GM21526 (cell line): Measurements from ENCODE around the gene GRID2.

Source experiments
- ATAC-seq: cut with Tn5 transposase; IDR thresholded peaks from one replicate; pipeline ENCODE4 v1.9.1; 2021; ENCODE audit warnings: moderate library complexity; ENCODE audit not compliant: unreplicated experiment, low FRiP score

Gene GRID2

GRCh38 chr4:92519727-92520126 is 216.0 kb downstream of the GRID2 start:
- ATAC-seq, result no peak

DNA sequence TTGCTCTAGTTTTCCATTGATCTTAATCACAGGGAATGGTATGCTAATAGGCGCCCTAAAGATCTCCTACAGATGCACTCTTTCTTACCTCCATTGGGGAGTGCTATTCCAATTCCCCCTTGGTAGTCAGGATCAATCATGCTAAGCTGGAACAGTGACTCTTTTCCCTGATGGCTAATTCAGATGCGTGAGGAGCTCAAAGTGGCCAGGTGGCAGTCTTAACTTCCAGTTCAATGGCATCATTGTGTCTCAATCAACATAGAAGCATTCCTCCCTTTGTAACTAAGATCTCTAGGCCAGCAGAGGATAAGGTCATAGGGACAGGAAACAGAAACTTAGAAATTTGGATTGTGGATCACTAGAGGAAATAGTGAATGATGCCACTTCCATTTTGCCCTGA is 216.8 kb downstream of the GRID2 start:
- no peak for ATAC-seq

DNA sequence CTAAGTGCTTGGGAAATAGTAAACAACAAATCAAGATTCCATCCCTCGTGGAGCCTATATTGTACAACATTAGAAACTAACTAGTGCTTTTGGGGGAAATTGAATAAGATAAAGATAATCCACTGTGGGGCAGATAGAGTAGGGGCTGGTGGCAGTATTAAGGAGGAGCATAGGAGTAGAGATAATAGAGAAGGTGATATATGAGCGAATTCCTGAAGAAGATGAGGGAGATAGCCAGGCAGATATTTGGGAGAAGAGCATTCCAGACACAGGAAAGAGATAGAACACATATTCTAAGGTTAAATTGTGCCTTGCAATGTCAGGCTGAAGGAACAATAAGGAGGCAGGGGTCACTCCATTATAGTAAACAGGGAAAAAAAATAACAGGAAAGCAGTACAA is 218.2 kb downstream of the GRID2 start:
- ATAC-seq, result no peak

DNA sequence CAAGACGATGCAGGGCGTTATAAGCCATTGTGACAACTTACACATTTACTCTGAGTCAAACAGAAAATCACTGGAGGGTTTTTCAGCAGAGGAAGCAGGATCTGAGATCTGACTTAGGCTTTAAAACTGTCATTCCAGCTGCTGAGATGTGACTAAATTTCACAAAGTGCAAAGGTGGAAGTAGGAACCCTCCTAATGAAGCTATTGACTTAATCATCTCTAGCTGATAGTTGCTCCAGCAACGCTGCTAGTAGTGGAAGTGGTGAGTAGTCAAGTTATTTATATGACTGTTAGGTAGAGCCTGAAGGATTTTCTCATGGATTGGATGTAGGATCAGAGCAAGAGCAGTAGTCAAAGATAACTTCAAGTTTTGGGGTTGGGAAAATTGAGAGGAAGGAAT is 218.6 kb downstream of the GRID2 start:
- no peak for ATAC-seq

GRCh38 chr4:92524131-92524530 is 220.4 kb downstream of the GRID2 start:
- no peak for ATAC-seq

DNA sequence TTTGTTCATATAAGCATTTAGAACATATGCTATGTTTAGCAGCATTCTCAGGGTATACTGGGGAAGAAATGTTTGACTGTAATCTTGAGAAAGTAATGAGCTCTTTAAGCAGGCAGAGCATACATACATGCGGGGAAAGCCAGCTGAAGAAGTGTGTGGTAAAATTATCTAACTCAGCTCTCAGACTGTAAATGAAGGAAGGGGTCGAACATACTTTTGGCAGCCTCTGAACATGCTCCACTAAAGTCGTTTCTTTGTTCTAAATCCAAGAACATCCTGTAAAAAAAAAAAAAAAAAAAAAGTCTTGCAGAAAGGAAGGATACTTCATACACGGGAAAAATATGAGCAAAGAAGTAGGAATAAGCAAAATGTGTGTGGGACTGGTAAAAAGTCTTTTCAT is 224.8 kb downstream of the GRID2 start:
- ATAC-seq, result no peak

GRCh38 chr4:92529510-92529909 is 225.7 kb downstream of the GRID2 start:
- ATAC-seq, result no peak

DNA sequence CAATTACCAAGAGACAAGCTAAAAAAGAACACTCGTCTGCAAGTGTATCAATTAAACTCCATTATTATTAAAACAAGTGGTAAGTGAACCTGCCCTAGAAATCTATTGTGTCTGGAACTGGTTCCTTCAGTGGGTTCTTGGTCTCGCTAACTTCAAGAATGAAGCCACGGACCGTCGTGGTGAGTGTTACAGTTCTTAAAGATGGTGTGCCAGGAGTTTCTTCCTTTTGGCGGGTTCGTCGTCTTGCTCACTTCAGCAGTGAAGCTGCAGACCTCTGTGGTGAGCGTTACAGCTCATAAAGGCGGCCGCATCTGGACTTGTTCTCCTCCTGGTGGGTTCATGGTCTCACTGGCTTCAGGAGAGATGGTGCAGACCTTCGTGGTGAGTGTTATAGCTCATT is 231.8 kb downstream of the GRID2 start:
- ATAC-seq, result no peak

- no peak for ATAC-seq
Observed at GRCh38 chr4:92551616-92552015, 247.8 kb downstream of the GRID2 start.

- ATAC-seq, result no peak
Observed at GRCh38 chr4:92566269-92566668, 262.5 kb downstream of the GRID2 start.

- ATAC-seq, result no peak
Observed at GRCh38 chr4:92580816-92581215, 277.1 kb downstream of the GRID2 start.

GRCh38 chr4:92599044-92599443 is 295.3 kb downstream of the GRID2 start:
- ATAC-seq, result no peak

DNA sequence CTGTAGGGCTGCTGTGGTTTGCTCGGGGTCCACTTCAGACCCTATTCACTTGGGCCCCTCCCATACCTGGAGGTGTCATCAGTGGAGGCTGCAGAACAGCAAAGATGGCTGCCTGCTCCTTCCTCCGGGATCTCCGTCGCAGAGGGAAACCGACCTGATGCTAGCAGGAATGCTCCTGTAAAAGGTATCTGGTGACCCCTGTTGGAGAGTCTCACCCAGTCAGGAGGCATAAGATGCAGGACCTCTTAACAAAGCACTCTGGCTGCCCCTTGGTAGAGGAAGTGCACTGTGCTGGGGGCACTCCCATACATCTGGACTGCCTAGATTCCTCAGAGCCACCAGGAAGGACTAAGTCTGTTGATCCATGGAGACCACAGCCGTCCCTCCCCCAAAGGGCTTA is 296.9 kb downstream of the GRID2 start:
- ATAC-seq, result no peak

DNA sequence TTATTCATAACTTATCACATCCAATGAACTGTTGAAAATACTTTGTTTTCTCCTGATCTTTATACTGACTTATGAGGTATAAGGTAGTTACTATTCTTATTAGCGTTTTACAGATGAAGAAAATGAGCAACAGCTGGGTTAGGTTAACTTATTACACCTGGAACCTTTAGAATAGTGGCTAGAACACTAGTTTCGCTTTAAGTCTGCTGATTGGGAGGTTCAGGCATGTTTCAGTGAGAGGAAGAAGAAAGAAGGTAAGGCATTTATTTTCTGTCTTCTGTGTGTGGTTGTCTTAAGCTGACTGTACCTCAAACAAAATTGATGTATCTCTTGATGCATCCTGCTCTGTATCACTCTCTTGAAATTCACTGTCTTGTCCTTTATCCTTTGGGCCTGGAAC is 302.5 kb downstream of the GRID2 start:
- no peak for ATAC-seq

DNA sequence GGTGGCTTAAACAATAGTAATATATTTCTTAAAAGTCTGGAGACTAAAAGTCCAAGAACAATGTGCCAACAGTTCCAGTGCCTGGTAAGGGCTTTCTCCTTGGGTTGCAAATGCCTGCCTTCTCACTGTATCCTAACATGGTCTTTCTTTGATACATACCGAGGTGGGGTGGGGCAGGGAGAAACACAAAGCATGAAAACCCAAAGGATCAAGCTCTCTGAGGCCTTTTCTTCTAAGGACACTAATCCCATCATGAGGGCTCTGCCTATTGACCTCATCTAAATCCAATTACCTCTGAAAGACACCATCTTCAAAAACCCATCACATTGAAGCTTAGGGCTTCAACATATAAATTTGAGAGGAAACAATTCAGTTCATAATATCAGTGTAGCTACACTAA is 311.3 kb downstream of the GRID2 start:
- no peak for ATAC-seq

- ATAC-seq, result no peak
Observed at GRCh38 chr4:92618968-92619367, 315.2 kb downstream of the GRID2 start.

DNA sequence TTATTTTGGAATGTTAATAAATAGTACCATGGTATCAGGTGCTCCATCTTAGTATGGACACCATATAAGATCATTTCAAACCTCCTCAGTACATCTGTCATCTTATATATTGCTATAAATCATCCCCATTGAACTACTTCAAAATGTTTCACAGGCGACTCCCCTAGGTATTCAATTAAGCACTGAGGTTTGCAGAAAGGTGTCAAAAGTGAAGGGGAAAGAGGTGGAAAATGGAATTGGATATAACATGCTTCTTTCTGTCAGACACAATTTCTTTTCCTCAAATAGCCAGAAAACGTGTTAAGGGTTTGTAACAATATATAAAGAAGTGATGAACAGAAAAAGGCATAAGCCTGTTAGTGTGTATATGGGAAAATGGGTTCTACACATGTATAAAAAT is 325.5 kb downstream of the GRID2 start:
- no peak for ATAC-seq

DNA sequence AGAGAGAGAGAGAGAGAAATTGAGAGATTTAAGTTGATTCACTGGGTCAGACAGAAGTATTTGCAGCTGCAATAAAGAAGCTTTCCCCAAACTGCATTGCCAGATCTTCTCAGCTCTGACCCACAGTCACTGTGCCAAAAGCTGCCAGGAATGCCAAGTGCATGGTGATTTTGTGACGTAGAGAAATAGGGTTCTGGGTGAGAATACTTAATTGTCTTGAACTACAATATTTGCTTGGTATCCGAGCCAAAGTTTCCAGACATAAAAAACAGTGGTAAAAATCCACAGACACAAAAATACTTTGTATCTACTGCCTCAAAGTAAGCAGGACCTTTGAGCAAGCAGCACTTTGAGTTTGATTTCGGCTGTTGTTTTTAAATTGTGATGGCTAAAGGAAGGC is 331.1 kb downstream of the GRID2 start:
- no peak for ATAC-seq

- ATAC-seq, result no peak
Observed at GRCh38 chr4:92636038-92636806, 332.5 kb downstream of the GRID2 start.

DNA sequence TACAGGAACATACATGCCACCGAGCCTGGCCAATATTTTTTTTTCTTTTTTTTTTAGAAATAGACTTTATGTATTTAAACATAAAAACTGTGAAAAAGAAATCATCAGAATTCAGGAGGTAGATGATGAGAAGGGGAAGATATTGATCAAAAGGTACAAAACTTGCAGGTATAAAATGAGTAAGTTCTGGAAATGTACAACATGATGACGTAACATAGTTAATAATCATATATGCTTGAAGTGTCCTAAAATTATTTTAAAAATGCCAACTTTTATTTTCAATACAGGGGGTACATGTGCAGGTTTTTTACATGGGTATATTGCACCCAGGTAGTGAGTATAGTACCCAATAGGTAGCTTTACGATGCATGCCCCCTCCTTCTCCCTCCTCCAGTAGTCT is 337.6 kb downstream of the GRID2 start:
- no peak for ATAC-seq

- ATAC-seq, result no peak
Observed at GRCh38 chr4:92646826-92647225, 343.1 kb downstream of the GRID2 start.

DNA sequence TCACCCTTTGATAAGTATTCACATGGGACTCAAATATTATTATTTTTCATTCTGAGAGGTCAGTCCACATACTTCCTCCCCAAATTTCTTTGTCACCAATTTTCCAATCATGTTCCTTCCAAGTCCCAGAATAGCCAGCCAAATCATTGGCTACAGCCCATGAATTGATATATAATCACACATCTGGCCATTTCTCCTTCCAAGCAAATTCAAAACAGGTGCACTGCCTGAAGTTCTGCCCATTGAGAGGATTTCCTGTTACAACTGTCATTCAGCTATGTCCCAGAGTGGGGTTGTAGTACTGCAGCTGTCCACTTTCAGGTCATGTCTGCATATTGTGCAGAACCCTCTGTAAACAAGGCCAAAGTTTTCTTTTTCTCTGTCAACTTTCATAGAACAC is 347.8 kb downstream of the GRID2 start:
- ATAC-seq, result no peak

GRCh38 chr4:92654084-92654483 is 350.3 kb downstream of the GRID2 start:
- no peak for ATAC-seq
